ENCODE measurements around the gene ZDHHC16. TPM values are rescaled to one million over a fixed set of nuclear protein-coding genes. Genes with fewer than 3 reads are reported as not detected.

ZDHHC16 gene
- total RNA-seq, 2 experiments from 2014 or later: 6.2 to 6.5 TPM

DNA sequence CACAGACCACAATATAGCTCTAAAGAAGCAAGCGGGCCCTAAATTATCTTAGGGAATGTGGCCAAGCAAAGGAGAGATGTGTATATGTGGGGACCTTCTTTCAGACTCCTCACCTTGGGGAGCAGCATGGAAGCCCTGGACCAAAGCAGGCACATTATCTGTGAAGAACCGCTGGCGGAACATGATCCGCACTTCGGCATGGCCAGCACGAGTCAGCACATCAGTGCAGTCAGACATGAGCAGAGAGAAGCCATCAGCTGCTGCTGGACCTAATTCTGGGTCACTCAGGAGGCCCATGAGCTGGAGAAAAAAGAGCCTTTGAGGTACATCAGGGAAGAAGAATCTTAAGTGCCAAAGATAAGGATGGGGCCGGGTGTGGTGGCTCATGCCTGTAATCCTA, 14.0 kb downstream of the ZDHHC16 start:
- TF ChIP-seq, protein P1, sequence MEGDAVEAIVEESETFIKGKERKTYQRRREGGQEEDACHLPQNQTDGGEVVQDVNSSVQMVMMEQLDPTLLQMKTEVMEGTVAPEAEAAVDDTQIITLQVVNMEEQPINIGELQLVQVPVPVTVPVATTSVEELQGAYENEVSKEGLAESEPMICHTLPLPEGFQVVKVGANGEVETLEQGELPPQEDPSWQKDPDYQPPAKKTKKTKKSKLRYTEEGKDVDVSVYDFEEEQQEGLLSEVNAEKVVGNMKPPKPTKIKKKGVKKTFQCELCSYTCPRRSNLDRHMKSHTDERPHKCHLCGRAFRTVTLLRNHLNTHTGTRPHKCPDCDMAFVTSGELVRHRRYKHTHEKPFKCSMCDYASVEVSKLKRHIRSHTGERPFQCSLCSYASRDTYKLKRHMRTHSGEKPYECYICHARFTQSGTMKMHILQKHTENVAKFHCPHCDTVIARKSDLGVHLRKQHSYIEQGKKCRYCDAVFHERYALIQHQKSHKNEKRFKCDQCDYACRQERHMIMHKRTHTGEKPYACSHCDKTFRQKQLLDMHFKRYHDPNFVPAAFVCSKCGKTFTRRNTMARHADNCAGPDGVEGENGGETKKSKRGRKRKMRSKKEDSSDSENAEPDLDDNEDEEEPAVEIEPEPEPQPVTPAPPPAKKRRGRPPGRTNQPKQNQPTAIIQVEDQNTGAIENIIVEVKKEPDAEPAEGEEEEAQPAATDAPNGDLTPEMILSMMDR (IDR thresholded peaks at IDR 0.05): no peak
- H3K36me3 Mint-ChIP-seq (ENCODE audit: low read depth): peaks cover 95% of the 10 kb centered on the region

DNA sequence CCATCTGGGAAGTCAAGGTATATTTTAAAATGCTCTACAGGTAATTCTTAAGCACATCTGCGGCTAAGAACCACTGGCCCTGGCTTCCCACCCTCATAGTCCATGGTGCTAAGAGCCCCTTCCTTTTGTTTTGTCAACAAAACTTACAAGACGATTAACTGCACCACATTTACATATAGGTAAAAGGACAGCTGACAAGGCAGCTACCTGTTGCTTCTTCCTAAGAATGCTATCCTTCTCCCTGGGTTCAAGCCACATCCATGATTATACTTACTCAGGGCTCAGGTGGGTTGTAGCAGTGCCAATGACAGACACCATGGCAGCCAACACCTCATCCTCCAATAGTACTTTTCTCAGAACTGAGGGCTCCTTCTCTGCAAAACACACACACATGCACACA, 16.3 kb downstream of the ZDHHC16 start:
- H3K36me3 Mint-ChIP-seq (ENCODE audit: low read depth): peaks cover 95% of the 10 kb centered on the region
- Histone ChIP-seq H3K27ac (ENCODE audit: low read depth in 1 of 2, low read length in 2 of 2) (no peak overlapping the region), H3K4me1 (ENCODE audit: insufficient read depth, low read length) (no peaks in the 10 kb centered on the region), H3K36me3 (ENCODE audit: insufficient read depth, low read length) (peaks cover 90% of the 10 kb centered on the region), H3K4me3 (ENCODE audit: low read length) (no peak overlapping the region), H3K27me3 (ENCODE audit: control insufficient read depth in 1 of 2, insufficient read depth in 2 of 2, low read length in 2 of 2) (no peaks in the 10 kb centered on the region), H3K9me3 (ENCODE audit: control insufficient read depth in 1 of 2, insufficient read depth in 1 of 2, low read length in 2 of 2) (no peaks in the 10 kb centered on the region)
- DNase-seq: no peak
- H3K27me3 Mint-ChIP-seq: no peaks in the 10 kb centered on the region
- POLR2A ChIA-PET: no interaction called here
- intact Hi-C loops (cut with DNase I, micrococcal nuclease): loop anchor here in 1 of 2 experiments (2.0 kb wide), 1 partner anchor 32 kb away; no protein-coding TSS in a partner anchor
- no peaks in the 10 kb centered on the region for H3K4me1 Mint-ChIP-seq (ENCODE audit: low read depth)
- CTCF ChIA-PET: no interaction called here
- H3K27ac Mint-ChIP-seq: peak overlapping the region; percentile 56
- H3K9me3 Mint-ChIP-seq: no peaks in the 10 kb centered on the region
- no peak overlapping the region for H3K4me3 Mint-ChIP-seq
- ATAC-seq (ENCODE audit: poor library complexity): no peak
- TF ChIP-seq, protein P1 (IDR thresholded peaks at IDR 0.05): no peak

More for the DNA sequence above, 14.0 kb downstream of the ZDHHC16 start:
- Histone ChIP-seq H3K9me3 (ENCODE audit: control insufficient read depth in 1 of 2, insufficient read depth in 1 of 2, low read length in 2 of 2) (no peaks in the 10 kb centered on the region), H3K4me3 (ENCODE audit: low read length) (no peak overlapping the region), H3K27me3 (ENCODE audit: control insufficient read depth in 1 of 2, insufficient read depth in 2 of 2, low read length in 2 of 2) (no peaks in the 10 kb centered on the region), H3K36me3 (ENCODE audit: insufficient read depth, low read length) (peaks cover 87% of the 10 kb centered on the region), H3K4me1 (ENCODE audit: insufficient read depth, low read length) (no peaks in the 10 kb centered on the region), H3K27ac (ENCODE audit: low read depth in 1 of 2, low read length in 2 of 2) (no peak overlapping the region)
- Mint-ChIP-seq H3K27me3 (no peaks in the 10 kb centered on the region), H3K4me1 (ENCODE audit: low read depth) (no peaks in the 10 kb centered on the region), H3K9me3 (no peaks in the 10 kb centered on the region), H3K4me3 (no peak overlapping the region), H3K27ac (no peak overlapping the region)
- DNase-seq (no peak), ATAC-seq (ENCODE audit: poor library complexity) (no peak)
- ChIA-PET POLR2A (no interaction called here), CTCF (no interaction called here)
- intact Hi-C loops (cut with DNase I, micrococcal nuclease): no loop called here

DNA sequence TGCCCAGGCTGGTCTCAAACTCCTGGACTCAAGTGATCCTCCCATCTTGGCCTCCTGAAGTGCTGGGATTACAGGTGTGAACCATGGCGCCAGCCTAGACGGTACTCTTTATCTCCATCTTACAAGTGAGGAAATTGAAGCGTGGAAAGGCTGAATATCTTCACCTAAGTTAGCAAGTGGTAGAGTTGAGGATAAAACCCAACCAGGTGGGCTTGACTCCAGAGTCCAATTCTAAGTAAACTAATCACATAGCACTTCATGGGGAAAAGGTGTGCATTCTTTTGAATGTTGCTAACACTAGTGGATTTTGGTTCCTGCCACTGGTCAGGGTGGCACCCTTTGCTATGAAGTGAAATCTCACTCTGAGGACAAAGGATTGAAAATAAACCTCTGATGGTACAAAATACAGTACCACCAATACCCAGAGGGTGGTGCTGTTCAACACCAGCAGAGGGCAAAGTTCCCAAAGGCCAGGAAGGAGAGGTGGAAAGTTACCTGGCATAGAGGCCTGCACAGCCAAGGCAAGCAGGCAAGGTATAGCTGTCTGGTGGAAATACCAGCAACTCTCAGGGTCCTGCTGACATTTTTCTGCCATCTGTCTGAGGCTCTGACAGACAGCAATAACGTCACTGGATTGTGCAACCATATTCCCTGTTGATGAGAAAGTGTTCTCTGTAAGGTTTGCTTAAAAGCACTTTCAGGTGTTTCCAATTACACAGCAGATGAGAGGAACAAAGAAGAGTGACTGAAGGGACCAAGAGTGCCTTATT, 17.6 kb downstream of the ZDHHC16 start:
- TF ChIP-seq, protein P1 (IDR thresholded peaks at IDR 0.05): peak; percentile 83
- peaks cover 95% of the 10 kb centered on the region for H3K36me3 ChIP-seq (ENCODE audit: insufficient read depth, low read length)
- Mint-ChIP-seq H3K9me3 (no peaks in the 10 kb centered on the region), H3K4me1 (ENCODE audit: low read depth) (no peaks in the 10 kb centered on the region), H3K27me3 (no peaks in the 10 kb centered on the region), H3K36me3 (ENCODE audit: low read depth) (peaks cover 97% of the 10 kb centered on the region), H3K4me3 (no peak overlapping the region), H3K27ac (peak overlapping the region; percentile 56)
- no peaks in the 10 kb centered on the region for H3K9me3 ChIP-seq (ENCODE audit: control insufficient read depth in 1 of 2, insufficient read depth in 1 of 2, low read length in 2 of 2)
- DNase-seq: peak in 10 of 14 experiments; percentile 12 to 71 (median 22)
- no peaks in the 10 kb centered on the region for H3K4me1 ChIP-seq (ENCODE audit: insufficient read depth, low read length)
- peak; percentile 89 for ATAC-seq (ENCODE audit: poor library complexity)
- no peak overlapping the region for H3K27ac ChIP-seq (ENCODE audit: low read depth in 1 of 2, low read length in 2 of 2)
- H3K4me3 ChIP-seq (ENCODE audit: low read length): no peak overlapping the region
- intact Hi-C loops (cut with DNase I, micrococcal nuclease): loop anchor here (1.0 to 2.0 kb wide), 2 partner anchors 31 to 90 kb away; no protein-coding TSS in a partner anchor
- H3K27me3 ChIP-seq (ENCODE audit: control insufficient read depth in 1 of 2, insufficient read depth in 2 of 2, low read length in 2 of 2): no peaks in the 10 kb centered on the region
- ChIA-PET CTCF (interaction anchor here (0.7 to 1.6 kb wide), 4 partner anchors 12 to 89 kb away, joined by 3 to 5 read pairs (median 4); no protein-coding TSS in a partner anchor), POLR2A (no interaction called here)

Measured in CD4-positive, alpha-beta T cell (primary cell).